Epithelial cell of proximal tubule (primary cell): ENCODE results near the gene PREX1. TPM values are rescaled to one million over a fixed set of nuclear protein-coding genes. Genes with fewer than 3 reads are reported as not detected.

ENCODE experiments used
- DNase-seq: peaks from one replicate; pipeline ENCODE4 v3.0.0-alpha.2; 2011; ENCODE audit warnings: low read depth
- H3K4me3 ChIP-seq: 2 replicates; pipeline ENCODE4 v1.5.1; 2011; ENCODE audit warnings: low read depth, mild to moderate bottlenecking, low read length
- CTCF ChIP-seq: conservative IDR thresholded peaks from 2 replicates; pipeline ENCODE4 v1.5.1; 2012; ENCODE audit warnings: low read depth, mild to moderate bottlenecking, low read length
- total RNA-seq: library from RNA; depleted of rRNA; stranded (reverse); fragments of >200 nt; gene quantifications from 2 replicates; pipeline ENCODE4 v1.2.3, GENCODE V29; 2015

PREX1 gene
- total RNA-seq, 1 donor from 2014 or later: 4.7 TPM

DNA sequence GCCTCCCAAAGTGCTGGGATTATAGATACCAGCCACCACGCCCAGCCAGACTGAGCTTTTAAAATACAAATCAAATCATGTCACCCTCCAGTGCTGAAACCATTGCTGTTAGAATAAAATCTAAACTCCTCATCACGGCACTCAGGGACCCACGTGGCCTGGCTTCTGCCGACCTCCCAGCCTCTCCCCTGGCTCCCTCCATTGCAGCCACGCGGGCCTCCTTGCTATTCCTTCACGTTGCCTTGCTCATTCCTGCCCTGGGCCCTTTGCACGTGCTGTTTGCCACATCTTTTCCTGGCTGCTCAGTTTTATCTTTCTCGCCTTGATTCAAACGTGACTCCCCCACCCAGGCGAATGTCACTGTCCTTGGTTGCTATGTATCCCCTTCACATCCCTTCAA, 244.6 kb downstream of the PREX1 start:
- DNase-seq: no peak
- no peak for TF ChIP-seq CTCF
- H3K4me3 ChIP-seq: no peak overlapping the region

GRCh38 chr20:48582673-48582985, 245.2 kb downstream of the PREX1 start:
- no peak overlapping the region for H3K4me3 ChIP-seq
- no peak for DNase-seq
- no peak for TF ChIP-seq CTCF

DNA sequence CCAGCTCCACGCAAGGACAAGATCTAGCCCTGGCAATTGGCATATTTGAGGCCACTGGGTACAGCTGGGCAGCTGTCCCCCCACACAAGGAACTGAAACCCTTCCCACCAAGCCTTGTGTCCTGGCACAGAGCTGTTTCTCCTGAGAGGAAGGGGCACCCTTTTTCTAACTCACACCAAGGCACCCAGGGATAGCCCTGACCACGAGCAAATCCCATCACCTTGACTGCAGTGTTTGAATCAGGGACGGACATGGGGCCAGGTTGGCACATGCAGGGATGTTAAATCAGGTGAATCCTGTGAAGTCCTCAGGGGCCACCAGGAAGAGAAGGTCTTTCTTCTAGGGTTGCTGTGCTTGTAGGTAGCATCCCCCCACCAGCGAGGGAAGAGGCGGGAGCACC, 246.6 kb downstream of the PREX1 start:
- TF ChIP-seq CTCF: no peak
- DNase-seq: no peak
- no peak overlapping the region for H3K4me3 ChIP-seq

GRCh38 chr20:48578397-48579098, 249.3 kb downstream of the PREX1 start:
- DNase-seq: no peak
- peak; percentile 13 for TF ChIP-seq CTCF
- H3K4me3 ChIP-seq: no peak overlapping the region

DNA sequence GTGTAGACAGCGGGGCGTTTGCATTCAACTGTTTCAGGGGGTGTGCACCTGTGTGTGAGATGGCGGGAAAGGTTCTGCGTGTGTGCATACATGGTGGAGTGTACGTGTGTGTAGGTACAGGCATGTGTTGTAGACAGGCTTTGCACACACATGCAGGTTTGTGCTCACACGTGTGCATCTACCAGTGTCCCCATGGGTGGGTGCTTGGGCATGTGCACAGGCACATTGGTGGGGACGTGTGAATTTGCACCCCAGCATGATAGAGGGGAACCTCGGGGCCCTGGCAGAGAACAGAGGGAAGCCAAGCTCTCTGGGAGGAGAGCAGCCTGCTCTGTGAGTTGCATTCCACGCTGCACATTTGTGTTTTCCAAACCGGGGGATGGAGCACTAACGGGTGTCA, 250.2 kb downstream of the PREX1 start:
- DNase-seq: no peak
- H3K4me3 ChIP-seq: no peak overlapping the region
- no peak for TF ChIP-seq CTCF

DNA sequence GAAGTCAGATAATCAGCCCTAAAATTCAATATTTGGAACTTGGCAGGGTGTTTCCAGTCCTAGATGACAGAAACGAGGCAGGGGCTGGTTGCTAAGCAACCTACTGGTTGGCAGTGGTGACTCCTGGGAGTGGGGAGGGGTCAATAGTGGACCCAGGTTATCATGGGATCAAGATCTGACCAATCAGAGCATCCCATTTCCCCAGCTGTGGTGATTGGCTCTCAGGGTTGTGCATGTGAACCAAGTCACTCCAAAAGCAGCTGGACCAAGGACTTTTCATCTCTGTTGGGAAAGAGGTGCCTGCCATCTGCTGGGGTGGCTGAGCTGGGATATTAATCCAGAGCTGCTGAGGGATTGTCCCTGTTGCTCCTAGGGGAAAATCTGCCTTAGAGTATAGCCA, 253.4 kb downstream of the PREX1 start:
- no peak overlapping the region for H3K4me3 ChIP-seq
- TF ChIP-seq CTCF: no peak
- no peak for DNase-seq

Other genes starting within 250 kb of the PREX1 start
- gene ARFGEF2, start 93.7 kb upstream of the PREX1 start, total RNA-seq: 19.0 and 20.5 TPM in 2 replicates
- 136 and 205 TPM in 2 replicates for gene CSE1L, start 218.3 kb upstream of the PREX1 start, total RNA-seq